HG02943 (cell line): Measurements from ENCODE around the gene DDX1.

ENCODE experiments used
- ATAC-seq: cut with Tn5 transposase; IDR thresholded peaks from one replicate; pipeline ENCODE4 v1.9.1; 2021; ENCODE audit warnings: mild to moderate bottlenecking, low read depth, moderate library complexity; ENCODE audit not compliant: unreplicated experiment

DDX1 gene

DNA sequence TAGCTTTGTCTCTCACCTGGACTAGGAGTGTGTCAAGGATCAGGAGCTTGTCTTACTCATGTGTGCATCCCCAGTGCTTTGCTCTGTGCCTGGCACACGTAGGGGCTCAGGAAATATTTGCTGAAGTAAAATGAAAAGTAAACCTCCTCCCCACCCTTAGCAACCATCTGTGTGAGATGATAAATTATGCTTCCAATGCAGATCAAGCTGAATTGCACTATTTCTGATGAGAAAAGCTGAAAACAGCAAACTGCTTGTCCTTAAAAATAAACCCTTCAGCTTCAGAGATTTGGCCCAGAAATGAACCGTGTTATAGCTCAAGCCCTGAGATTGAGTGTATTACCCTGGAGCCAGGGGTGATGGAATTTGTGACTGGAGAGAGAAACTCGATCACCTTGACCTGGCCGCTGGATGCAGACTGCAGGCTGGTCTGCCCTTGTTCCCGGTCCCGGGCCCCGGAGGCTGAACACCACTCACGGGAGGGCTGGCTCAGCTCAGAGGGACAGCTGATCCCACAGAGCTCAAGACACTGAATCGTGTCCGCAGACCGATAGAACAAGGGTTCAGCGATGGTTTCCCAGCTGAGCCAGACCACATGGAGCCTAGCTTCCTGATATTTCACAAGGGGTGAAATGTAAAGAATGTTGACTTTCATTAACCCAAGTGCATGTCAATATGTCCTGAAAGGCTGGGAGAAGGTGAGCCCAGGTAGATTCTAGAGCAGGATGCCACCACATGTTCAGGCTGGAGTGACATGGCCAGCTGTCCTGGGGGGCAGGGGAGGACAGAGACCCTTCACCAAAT, 50.5 kb downstream of the DDX1 start:
- no peak for ATAC-seq

DNA sequence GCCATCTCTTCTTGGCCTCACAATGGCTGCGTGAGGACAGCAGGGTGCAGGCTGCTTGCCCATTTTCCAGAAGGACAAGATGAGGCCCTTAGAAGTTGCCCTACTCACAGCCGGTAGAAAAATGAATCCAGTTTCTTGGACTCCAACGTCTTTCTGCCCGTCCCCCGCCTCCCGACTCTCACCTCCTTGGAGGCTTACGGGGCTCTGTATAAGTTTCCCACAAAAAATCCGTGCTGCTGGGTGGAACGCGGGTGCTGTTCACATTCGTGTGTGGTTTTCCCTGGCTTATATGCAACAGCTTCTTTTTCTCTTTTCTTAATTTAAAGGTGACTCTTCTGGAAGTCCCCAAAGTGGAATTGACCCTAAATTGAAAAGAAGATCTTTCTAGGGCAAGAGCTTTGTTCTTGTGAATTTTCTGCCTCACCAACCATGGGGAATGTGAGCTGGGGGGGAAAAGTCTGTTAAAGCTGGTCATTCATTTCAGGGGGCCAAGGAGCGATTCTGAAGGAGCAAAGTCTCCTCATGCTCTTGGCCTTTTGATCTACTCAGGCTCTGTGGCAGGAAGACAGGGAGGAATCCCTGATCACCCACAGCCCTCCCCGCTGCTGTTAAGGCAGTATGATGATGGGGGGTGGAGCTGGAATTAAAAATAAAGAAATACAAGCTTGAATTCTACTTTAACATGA, 51.3 kb downstream of the DDX1 start:
- no peak for ATAC-seq

DNA sequence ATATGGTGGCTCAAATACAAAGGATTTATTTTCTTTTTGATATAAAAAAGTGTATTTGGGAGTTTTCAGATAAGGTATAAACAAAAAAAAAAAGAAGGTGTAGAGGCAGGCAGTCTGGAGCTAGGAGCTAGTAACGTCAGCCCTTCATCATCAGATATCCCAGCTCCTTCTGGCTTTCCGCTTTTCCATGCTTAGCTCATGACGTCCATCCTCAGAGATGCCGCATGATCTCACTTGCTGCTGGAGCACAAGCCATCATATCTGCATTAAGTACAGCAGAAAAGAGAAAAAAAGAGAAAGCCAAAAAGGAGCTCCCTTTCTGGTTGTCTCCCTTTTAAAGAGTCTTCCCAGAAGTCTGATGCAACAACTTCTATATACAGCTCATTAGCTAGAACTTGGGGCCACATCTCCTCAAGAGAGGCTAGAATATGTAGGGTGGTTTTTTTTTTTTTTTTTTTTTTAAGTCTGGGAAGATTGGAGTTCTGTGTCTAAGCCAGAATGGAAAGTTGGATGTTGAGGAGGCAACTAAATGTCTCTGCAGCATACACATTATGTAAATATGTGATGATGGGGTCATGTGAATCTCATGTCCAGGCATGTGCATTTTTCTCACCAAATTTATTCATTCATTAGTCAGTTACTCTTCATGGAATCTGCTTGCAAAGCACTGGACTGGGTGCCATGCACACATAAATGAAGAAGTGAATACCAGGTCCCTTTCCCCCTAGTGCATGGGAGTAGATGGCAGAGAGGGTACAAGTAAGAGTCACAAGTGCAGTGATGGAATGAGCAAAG, 52.3 kb downstream of the DDX1 start:
- ATAC-seq = no peak

GRCh38 chr2:15645300-15645699, 53.6 kb downstream of the DDX1 start:
- no peak for ATAC-seq

DNA sequence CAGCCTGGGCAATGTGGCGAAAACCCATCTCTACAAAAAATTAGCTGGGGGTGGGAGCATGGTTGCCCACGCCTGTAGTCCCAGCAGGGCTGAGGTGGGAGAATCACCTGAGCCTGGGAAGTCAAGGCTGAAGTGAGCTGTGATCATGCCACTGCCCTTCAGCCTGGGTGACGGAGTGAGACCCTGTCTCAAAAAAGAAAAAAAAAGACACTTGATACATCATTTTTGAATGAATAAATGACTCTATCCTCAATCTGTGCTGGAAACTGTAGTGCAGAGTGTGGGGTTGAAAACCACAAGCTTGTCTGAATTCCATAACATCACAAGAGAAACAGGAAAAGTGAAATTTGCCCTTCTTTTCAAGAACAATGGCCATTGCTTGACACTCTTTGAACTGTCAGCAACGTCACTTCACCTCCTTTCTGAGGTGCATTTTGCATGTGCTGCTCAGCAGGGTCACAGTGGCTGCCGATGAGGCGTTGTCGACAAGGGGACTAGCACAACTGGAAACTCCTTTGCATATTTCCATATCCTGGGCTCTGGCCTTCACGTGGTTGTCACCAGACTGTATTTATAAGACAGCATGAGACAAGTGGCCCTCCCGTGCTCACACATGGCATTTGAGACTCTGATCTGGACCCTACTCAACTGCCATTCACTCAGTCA, 54.2 kb downstream of the DDX1 start:
- no peak for ATAC-seq

GRCh38 chr2:15646661-15647060, 55.0 kb downstream of the DDX1 start:
- no peak for ATAC-seq

DNA sequence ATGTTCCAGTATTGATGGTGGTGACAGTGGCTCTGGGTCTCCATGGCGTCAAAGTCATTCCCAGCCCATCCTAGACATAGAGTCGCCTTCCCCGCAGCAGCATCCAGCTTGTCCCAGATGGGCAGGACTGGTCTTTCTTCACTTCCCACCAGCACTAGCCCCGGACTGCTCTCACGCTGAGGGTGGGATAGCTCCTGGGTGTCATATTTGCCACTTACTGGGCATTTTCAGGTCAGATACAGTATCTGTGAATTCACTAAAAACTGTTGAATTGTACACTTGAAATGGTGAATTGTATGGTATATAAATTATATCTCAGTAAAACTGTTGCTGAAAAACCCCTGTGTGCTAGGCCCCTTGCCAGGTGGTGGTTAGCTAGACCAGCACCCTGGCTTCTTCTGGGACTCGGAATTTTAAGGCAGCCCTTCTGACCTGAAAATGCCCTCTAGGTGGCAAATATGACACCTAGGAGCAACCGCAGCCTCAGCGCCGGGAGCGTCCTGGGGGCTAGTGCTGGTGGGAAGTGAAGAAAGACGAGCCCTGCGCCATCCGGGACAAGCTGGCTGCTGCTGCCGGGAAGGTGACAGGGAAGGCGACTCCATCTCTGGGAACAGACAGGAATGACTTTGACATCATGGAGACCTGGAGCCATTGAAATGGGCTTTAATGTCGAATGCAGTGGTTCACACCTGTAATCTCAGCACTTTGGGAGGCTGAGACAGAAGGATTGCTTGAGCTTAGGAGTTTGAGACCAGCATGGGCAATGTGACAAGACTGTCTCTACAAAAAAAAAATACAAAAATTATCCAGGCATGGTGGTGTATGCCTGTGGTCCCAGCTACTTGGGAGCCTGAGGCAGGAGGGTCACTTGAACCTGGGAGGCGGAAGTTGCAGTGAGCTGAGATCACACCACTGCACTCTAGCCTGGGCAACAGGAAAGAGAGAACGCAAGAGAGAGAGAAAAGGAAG, 56.2 kb downstream of the DDX1 start:
- no peak for ATAC-seq

GRCh38 chr2:15648593-15649525, 57.2 kb downstream of the DDX1 start:
- no peak for ATAC-seq

DNA sequence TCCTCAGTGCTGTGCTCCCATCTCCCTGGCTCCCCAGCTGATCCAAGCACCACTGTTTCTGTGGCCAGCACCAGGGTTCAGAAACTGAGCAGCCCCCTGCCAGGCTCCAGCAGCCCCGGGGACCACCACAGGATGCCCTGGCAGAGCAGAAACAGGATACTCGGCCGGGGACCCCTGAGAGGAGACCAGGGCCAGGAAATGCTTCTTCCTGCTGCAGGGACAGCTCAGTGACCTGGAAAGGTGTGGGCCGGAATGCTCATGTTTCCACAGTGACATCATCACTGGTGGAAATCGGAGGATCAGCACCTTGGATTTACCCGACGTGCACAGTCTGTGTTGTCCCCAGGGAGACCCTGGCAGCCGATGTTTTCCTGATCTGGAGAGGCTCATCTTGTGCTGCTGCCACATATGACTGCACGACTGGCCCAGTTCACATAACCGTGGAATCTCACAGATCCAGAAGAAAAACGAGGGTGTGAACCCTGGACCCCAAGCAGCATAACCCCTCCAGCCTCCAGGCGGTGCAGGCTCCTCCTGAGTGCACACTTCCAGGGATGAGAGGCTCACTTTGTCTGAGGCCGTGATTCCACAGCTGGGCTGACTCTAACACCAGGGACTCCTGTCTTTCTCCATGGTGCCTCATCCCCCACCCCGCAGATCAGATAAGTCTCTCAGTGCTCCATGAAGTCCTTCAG, 58.0 kb downstream of the DDX1 start:
- no peak for ATAC-seq

DNA sequence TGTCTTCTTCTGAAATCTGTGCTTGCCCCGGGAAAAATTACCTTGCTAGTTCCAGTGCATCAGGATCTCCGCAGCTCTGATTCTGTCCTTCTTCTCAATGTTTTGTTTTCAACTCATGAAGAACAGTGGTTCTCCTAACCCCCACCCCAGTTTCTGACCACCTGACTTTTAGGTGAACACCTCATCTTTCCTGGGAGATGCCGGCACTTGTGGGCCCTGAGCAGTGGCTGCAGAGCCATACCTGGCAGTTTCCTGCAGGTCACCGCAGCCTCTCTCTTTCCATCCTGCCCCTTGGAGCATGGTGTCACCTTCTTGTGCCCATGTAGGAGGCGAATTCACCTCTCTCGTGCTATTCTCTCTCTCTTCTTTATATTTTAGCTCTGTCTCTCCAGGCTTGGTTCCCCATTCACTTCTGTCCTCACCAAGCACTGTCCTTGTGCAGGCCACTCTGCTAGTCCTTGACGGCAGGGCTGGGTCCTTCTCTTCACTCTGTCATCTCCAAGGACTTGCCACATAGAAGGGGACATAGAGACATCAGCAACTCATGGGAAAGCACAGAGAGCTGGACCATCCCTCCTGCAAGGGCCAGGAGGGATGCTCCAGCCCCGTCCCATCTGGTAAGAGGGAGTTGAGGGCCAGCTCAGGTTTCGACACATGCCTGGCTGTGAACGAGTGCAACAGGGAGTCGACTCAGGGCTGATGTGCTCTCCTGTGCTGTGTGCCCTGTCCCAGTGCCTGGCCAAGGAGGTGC, 59.1 kb downstream of the DDX1 start:
- no peak for ATAC-seq

GRCh38 chr2:15651367-15651727, 59.7 kb downstream of the DDX1 start:
- no peak for ATAC-seq

DNA sequence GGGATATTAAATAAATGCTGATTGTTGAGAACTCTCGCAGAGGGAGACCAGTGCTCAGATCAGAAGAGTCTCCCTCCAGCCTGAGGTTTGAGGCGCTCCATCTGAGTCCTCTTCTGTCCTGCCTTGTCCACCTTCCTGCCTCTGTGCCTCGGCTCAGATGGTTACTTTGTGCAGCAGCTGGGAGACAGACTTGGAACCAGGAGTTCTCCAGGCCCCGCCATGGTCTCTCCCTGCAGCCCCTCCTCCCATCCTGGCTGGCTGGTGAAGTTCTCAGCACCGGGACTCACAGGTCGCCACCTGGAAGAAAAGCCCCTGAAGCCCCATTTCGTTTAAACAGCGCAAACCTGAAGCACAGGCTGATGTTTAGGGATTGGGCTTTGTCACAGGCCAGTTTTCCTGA, 60.6 kb downstream of the DDX1 start:
- ATAC-seq = no peak

GRCh38 chr2:15652801-15653200, 61.1 kb downstream of the DDX1 start:
- no peak for ATAC-seq

- ATAC-seq = no peak
These were observed 62.4 kb downstream of the DDX1 start for GRCh38 chr2:15653806-15654726.

DNA sequence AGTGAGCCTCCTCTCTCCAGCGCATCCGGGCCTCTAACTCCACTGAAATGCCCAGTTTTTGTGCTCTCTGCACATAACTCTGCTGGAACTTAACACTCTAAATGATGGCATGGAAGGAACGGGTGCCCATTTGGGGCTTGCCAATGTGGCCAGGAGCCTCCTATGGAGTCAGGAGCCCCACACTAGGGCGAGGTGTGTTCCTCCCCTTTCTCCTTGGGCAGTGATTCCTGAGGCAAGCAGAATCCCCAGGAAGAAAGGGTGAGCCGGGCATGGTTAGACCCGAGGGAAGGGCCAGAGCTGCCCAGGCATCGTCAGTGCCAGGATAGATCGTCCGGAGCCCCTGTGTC, 63.0 kb downstream of the DDX1 start:
- no peak for ATAC-seq

DNA sequence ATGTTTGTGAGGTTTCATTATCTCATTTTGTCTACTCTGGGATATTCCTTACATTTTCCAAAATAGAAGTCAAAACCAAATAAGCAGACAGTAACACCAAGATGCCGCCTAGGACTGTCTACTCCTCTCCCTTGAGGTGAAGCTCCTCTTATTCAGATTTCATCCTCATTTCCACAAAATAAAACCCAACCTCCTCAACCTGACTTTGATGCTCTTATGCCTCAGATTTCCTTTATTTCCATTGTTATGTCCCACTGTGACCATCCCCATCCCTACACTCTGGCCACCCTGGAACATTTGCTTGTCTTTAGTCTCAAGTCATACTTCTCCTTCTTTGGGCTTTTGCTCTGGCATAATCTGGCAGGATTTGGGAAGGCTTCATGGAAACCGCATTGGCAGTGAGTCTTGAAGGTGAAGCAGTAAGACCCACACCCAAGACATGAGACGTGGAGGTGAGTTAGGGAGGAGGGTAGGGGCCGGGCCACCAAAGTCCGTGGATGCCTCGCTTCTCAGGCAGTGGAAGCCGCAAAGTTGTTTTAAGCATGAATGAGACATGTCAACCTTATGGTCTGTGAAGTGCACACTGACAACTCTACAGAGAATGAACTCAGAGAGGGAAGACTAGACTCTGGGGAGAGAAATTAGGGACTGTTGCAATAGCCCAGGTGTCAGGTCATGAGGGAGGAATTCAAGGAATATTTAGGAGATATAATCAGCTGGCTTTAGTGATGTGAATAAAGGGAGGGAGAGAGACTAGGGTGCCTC, 63.6 kb downstream of the DDX1 start:
- no peak for ATAC-seq
